HG02943 (cell line): Measurements from ENCODE around the gene ZFHX3.

Experiments used
- ATAC-seq: cut with Tn5 transposase; IDR thresholded peaks from one replicate; pipeline ENCODE4 v1.9.1; 2021; ENCODE audit warnings: mild to moderate bottlenecking, low read depth, moderate library complexity; ENCODE audit not compliant: unreplicated experiment

The ZFHX3 gene

GRCh38 chr16:72983241-72983640, 64.7 kb downstream of the ZFHX3 start:
- no peak for ATAC-seq

- ATAC-seq, result no peak
These were observed 68.0 kb downstream of the ZFHX3 start for GRCh38 chr16:72979974-72980373.

GRCh38 chr16:72978212-72978611, 69.7 kb downstream of the ZFHX3 start:
- ATAC-seq, result no peak

- no peak for ATAC-seq
These were observed 70.8 kb downstream of the ZFHX3 start for GRCh38 chr16:72977127-72977526.

GRCh38 chr16:72976438-72977064, 71.4 kb downstream of the ZFHX3 start:
- ATAC-seq, result no peak

GRCh38 chr16:72975809-72976437, 72.0 kb downstream of the ZFHX3 start:
- ATAC-seq, result no peak

- ATAC-seq, result no peak
These were observed 73.7 kb downstream of the ZFHX3 start for GRCh38 chr16:72974142-72974769.

DNA sequence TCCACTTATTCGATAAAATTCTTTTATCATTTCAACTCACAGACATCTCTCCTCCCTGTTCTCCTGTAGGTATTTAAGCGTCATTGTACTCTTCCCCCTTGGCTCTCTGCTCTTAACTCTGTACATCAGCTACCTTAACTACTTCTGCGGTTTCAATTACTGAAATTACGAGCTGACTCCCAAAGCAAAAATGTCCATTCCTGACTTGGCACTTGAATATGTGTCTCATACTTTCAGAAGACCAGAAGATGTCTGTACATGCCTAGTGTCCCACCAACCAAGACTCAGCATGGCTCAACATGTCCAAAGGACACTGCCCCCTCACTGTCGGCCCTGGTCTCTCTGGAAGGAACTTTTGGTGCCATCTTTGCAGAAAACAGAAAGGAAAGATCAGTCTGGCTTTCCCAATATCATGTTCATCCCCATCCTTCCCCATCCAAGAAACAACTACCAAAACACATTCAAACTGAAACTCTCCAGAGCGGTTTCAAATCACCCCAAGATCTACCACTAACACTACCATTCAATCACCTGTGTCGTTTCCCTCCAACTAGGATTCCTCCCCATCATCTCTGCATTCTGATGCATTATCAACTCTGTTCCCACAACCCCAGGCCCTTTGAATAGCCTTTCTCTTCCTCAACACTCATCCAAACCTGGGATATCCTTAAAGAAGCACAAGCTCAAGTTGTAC, 74.9 kb downstream of the ZFHX3 start:
- ATAC-seq, result no peak

GRCh38 chr16:72971370-72971769, 76.6 kb downstream of the ZFHX3 start:
- no peak for ATAC-seq

DNA sequence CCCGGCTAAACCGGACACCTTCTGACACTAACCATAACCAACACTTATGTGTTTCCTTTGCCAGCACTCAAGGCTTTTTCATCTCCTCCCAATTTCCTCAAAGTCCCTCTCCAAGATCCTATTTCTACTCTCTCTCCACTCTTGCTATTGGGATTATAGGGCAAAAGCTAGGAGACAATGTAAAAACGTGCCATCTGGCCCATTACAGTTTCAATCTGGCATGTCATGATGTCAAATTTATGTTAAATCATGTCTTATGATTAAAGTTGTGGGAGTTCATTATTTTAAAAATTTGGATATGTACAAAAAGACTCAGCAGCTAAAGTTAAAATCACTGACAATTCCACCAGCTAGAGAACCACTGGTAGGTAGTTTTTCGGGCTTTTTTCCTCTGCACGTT, 77.3 kb downstream of the ZFHX3 start:
- ATAC-seq, result no peak

- ATAC-seq, result no peak
These were observed 78.1 kb downstream of the ZFHX3 start for GRCh38 chr16:72969812-72970211.

DNA sequence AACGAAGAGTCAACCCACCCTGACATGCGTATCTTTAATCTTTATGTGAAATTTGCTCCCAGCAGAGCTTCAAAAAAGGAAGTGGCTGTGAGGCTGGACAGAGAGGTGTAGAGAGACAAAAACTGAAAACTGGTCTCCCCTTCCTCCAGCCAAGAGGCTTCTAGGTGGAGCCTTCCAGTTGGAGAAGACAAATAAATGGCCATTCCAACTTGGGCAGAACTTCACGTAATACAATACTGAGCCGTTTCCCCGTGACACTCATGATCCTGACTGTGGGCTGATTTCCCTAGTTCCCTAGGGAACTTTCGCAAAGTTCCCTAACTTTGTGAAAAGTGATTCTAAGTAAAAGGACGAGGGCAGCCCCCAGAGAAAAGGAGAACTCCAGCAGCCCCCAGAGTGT, 78.8 kb downstream of the ZFHX3 start:
- ATAC-seq, result no peak

GRCh38 chr16:72967941-72968340, 80.0 kb downstream of the ZFHX3 start:
- no peak for ATAC-seq

GRCh38 chr16:72963533-72964315, 84.2 kb downstream of the ZFHX3 start:
- no peak for ATAC-seq

- no peak for ATAC-seq
These were observed 85.6 kb downstream of the ZFHX3 start for GRCh38 chr16:72962347-72962746.

GRCh38 chr16:72961863-72962262, 86.1 kb downstream of the ZFHX3 start:
- no peak for ATAC-seq

DNA sequence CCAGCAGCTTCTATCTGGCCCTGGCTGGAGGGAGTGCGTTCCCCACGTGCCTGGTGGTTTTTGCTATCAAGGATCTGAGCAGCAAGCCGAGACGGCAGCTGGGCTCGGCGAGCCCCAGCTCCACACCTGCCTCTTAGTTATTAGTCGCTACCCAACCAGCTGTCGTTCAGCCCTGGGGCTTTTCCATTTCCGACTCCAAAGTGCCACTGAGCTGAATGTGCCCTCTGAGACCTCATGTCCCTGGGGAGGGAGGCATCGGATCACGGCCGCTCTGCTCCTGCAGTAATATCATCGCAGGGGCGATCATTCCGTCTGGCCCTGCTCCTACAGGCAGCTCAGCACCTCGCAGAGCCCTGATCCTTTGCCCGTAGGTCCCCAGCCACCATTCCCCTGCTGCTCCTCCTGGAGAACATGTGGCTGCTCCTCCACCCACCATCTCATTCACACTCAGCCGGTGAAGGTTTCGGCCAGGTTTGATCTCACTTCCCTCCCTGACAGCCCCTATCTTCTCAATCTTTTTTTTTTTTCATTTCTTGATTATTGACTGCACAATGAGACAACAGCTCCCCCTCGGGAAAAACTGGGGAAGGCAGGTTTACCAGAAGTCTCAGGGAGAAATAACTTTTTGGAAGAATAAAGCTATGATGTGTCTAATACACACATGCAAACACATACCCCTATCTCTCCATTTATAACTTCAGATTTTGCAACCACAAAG, 86.7 kb downstream of the ZFHX3 start:
- no peak for ATAC-seq

GRCh38 chr16:72960101-72960500, 87.8 kb downstream of the ZFHX3 start:
- ATAC-seq, result no peak

GRCh38 chr16:72959301-72959996, 88.5 kb downstream of the ZFHX3 start:
- ATAC-seq, result no peak
